Pancreas (tissue), 10 donors: ENCODE measurements around the gene RBM19. TPM values are rescaled to one million over a fixed set of nuclear protein-coding genes. Genes with fewer than 3 reads are reported as not detected.
"Not testable (repeated sequence)": the region's sequence is repeated elsewhere in the genome, so short reads cannot be mapped to it uniquely, and the experiment has no call there.

Experiments used
- ATAC-seq, 4 donors: fragments of 200-7000 bp; cut with Tn5 transposase; one replicate each; pipeline versions ENCODE4 v1.8.0 to v1.9.1; 2020; ENCODE audit warnings: mild to moderate bottlenecking in 4 of 4, moderate library complexity in 4 of 4
- DNase-seq, 6 donors: peaks; one replicate each; pipeline ENCODE4 v3.0.0-alpha.2; 2020
- FAIRE-seq: peaks from 2 replicates; lab custom pipeline; 2012; peaks lifted over from hg19 to GRCh38; lab: Jason Lieb, UNC
- H3K27ac ChIP-seq, 4 donors: fragments of 200-600 bp; sonication (generic); 1 replicate in 3 of 4; 2 replicates in 1 of 4; pipeline versions ENCODE4 v1.5.0 to v1.8.0; 2020
- H3K27me3 ChIP-seq, 4 donors: fragments of 200-600 bp; one replicate each; pipeline ENCODE4 v1.8.0; 2021
- H3K36me3 ChIP-seq, 3 donors: fragments of 200-600 bp; sonication (generic) in 1 of 3; one replicate each; pipeline versions ENCODE4 v1.5.0 to v1.8.0; 2020 to 2021
- H3K4me1 ChIP-seq, 3 donors: fragments of 200-600 bp; one replicate each; pipeline ENCODE4 v1.8.0; 2021
- H3K4me3 ChIP-seq, 4 donors: fragments of 200-600 bp; sonication (generic) in 2 of 4; one replicate each; pipeline versions ENCODE4 v1.5.0 to v1.8.0; 2020 to 2021
- H3K9me3 ChIP-seq, 4 donors: fragments of 200-600 bp; one replicate each; pipeline ENCODE4 v1.8.0; 2021
- WGBS, 2 donors: extraction: QIAGEN DNeasy Blood & Tissue Kit; methylation state at CpG; one replicate each; pipeline ENCODE4 v1.1.7; 2013; 5-methylcytosine and 5-hydroxymethylcytosine counted together
- intact Hi-C, 3 donors: fragments of 100-400 bp; cut with DNase I; formaldehyde crosslinking; loops; one replicate each; pipeline versions ENCODE4 v1.11.1 to v1.14.2; 2022
- polyA plus RNA-seq, 2 donors: library from polyadenylated mRNA; stranded (reverse); fragments of 200-250 nt; gene quantifications; one replicate each; pipeline ENCODE4 v1.2.3, GENCODE V29; 2013
- total RNA-seq, 6 donors: library from RNA; stranded (reverse); fragmentation: NEBNext Ultra II Directional in 4 of 6; extraction: Animal tissue kit (Norgen Biotek cat#: 25700) in 4 of 6; gene quantifications; one replicate each; pipeline versions ENCODE4 v1.2.1 to v1.2.4, GENCODE V29; 2021 to 2023
- TF ChIP-seq, protein P1 (sequence below), 4 donors: fragments of 200-600 bp; sonication (generic) in 3 of 4; IDR thresholded peaks; one replicate each; pipeline versions ENCODE4 v1.5.0 to v1.8.0; 2021; ENCODE audit warnings: antibody characterized with exemption in 4 of 4
- donor health status: healthy with polysubstance abuse.
- donor health status: DM: no; HTN: no; CAD: no; lungs with moderate emphysema.
- donor health status: DM: no; HTN: no; CAD: no.
- donor health status: control.
- donor health status: control.
- donor health status: Bipolar disorder and iron deficiency.
- donor health status: DM: yes; HTN: yes; CAD: no.
- donor health status: DM: no; HTN: no; CAD: no.
- donor health status: DM: no; HTN: no; CAD: no.
- donor health status: DM: yes; HTN: yes; CAD: no.

Gene RBM19
- total and polyA plus RNA-seq, 8 donors, result 13.9 to 32.2 (median 15.8) TPM

- Histone ChIP-seq H3K4me1 (no peaks in the 10 kb centered on the region), H3K9me3 (no peaks in the 10 kb centered on the region), H3K36me3 (no peaks in the 10 kb centered on the region), H3K4me3 (no peak overlapping the region), H3K27me3 (no peaks in the 10 kb centered on the region), H3K27ac (no peak overlapping the region)
- TF ChIP-seq, protein P1, sequence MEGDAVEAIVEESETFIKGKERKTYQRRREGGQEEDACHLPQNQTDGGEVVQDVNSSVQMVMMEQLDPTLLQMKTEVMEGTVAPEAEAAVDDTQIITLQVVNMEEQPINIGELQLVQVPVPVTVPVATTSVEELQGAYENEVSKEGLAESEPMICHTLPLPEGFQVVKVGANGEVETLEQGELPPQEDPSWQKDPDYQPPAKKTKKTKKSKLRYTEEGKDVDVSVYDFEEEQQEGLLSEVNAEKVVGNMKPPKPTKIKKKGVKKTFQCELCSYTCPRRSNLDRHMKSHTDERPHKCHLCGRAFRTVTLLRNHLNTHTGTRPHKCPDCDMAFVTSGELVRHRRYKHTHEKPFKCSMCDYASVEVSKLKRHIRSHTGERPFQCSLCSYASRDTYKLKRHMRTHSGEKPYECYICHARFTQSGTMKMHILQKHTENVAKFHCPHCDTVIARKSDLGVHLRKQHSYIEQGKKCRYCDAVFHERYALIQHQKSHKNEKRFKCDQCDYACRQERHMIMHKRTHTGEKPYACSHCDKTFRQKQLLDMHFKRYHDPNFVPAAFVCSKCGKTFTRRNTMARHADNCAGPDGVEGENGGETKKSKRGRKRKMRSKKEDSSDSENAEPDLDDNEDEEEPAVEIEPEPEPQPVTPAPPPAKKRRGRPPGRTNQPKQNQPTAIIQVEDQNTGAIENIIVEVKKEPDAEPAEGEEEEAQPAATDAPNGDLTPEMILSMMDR (IDR thresholded peaks at IDR 0.05), result no peak
- DNase-seq (no peak), ATAC-seq (no peak), FAIRE-seq (no peak)
- 54% methylated on average over 3 of the region's 3 CpGs for WGBS, 2 donors
- intact Hi-C loops, result no loop called here
Observed at GRCh38 chr12:113994051-113994450, 27.9 kb upstream of the RBM19 start.

GRCh38 chr12:113992751-113993150 lies 26.6 kb upstream of the RBM19 start:
- H3K4me1 ChIP-seq, H3K36me3 ChIP-seq, H3K4me3 ChIP-seq, FAIRE-seq, H3K27me3 ChIP-seq, H3K27ac ChIP-seq, DNase-seq, ATAC-seq, H3K9me3 ChIP-seq, intact Hi-C loops: not testable (repeated sequence)
- 50 to 61% methylated on average over 4 of the region's 4 CpGs for WGBS, 2 donors

DNA sequence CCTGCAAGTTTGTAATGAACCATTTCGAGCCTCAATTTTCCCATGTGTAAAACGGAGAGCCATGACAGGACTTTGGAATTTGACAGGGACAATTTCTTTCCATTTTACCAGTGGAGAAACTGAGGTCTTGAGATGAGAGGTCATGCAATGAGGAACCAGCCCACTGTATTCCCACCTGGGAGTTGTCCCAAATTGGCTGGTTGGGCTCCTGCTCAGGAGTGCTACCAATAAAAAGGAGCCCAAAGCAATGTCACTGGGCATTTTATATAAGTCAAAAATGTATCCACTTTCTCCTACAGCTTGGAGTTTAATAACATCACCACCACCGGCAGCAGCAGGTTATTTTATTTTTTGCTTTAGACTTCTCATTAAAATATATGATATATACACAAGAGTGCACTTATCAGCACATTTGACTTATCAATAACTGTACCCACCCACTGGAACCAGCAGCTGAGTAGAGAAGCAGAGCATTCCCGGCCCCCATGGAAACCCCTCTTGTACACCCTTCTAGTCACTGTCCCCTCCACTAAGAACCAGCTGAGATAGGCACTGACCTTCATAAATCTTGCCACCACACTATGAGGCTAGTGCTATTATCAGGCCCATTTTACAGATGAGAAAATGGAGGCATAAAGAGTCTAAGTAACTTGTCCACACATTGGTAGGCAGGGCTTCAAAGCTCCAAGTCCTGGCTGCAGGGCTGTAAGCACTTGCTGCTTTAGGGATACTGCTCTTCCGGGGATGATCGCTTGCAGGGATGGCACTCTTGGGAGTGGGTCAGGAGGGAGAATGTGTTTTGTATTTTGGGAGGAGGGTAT lies 25.3 kb upstream of the RBM19 start:
- 51 to 59% methylated on average over 6 of the region's 6 CpGs for WGBS, 2 donors
- ATAC-seq (no peak), FAIRE-seq (no peak), DNase-seq (no peak)
- Histone ChIP-seq H3K4me1 (no peaks in the 10 kb centered on the region), H3K36me3 (no peaks in the 10 kb centered on the region), H3K27me3 (no peaks in the 10 kb centered on the region), H3K27ac (no peak overlapping the region), H3K4me3 (no peak overlapping the region), H3K9me3 (no peaks in the 10 kb centered on the region)
- TF ChIP-seq, protein P1 (IDR thresholded peaks at IDR 0.05), result no peak
- intact Hi-C loops, result no loop called here

DNA sequence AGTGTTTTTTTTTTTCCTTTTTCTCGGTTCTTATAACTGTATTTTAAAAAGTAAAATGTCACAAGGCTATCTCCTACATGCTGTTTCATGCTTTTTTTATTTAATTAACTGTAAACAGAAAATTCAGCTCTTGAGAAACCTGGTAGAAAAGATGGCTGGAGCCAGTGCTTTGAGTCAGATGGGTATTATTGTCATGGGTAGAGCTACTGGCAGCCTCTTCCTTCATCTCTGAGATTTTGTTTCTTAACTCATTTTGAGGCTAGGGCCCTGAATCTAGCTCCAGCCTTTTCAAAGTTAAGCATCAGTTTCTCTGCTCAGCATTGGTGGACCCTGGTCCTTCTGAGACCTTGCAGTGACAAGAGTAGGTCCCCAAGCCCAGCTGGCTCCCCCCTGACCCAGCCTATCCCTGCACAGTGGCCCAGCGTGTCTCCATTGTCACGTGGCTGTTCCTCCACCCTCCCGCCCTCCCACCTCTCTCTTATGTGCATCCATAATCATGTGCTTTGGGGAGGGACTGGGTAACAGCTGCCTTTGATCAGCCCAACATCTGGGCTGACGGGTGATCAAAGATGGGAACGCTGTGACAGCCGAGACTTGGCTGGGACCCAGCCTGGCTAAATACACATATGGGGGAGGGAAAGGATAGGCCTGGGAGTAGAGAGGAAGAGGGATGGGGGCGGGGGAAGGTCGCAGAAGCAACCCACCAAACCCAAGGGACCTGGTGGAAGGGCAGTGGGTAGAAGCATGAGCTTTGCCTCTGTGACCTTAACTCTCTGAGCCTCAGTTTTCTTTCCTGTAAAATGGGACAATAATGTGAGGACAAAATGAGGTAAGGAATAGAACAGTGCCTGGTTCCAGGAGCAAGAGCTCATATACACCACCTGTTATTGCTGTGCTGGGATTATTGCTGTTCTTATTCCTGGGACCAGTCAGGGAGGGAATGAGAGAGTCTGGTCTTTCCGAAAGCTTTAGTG lies 24.4 kb upstream of the RBM19 start:
- intact Hi-C loops, result no loop called here
- 20 to 27% methylated on average over 10 of the region's 10 CpGs for WGBS, 2 donors
- Histone ChIP-seq H3K27ac (no peak overlapping the region), H3K36me3 (no peaks in the 10 kb centered on the region), H3K9me3 (no peaks in the 10 kb centered on the region), H3K4me3 (no peak overlapping the region), H3K4me1 (no peaks in the 10 kb centered on the region), H3K27me3 (no peaks in the 10 kb centered on the region)
- FAIRE-seq (no peak), DNase-seq (no peak), ATAC-seq (no peak)
- TF ChIP-seq, protein P1 (IDR thresholded peaks at IDR 0.05), result no peak

DNA sequence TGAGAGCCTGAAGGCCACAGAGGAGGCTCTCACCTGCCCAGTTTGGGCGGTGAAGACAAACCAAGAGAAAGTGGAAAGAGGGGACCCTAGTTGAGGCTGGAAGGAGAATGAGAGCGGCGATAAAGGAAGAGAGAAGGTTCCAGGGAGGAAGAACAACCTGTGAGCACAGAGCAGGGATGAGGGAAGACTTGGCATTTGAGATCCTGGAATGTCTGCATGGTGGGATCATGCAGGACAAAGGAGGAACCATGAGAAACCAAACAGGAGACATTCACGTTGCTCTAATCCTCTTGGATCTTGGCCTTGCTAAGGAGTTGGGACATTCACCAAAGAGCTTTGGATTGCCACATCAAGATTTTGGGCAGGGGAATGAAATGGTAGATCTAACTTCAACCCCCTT lies 22.9 kb upstream of the RBM19 start:
- WGBS, 2 donors, result 63 to 64% methylated on average over 4 of the region's 4 CpGs
- FAIRE-seq, result no peak
- Histone ChIP-seq H3K4me1 (no peaks in the 10 kb centered on the region), H3K36me3 (no peaks in the 10 kb centered on the region), H3K27me3 (no peaks in the 10 kb centered on the region), H3K4me3 (no peak overlapping the region), H3K27ac (no peak overlapping the region), H3K9me3 (no peaks in the 10 kb centered on the region)
- TF ChIP-seq, protein P1 (IDR thresholded peaks at IDR 0.05), result no peak
- intact Hi-C loops, result loop anchor here in 1 of 3 donors (10.0 kb wide), 1 partner anchor 516 kb away; no protein-coding TSS in a partner anchor
- no peak for DNase-seq
- no peak for ATAC-seq
